Measurements from ENCODE around the gene CENPK. TPM values are rescaled to one million over a fixed set of nuclear protein-coding genes. Genes with fewer than 3 reads are reported as not detected.

The CENPK gene
- total and polyA plus RNA-seq, 2 of the 8 experiments (the other 6 are each of a cell fraction or from before 2014, with no cell fraction given), result 13.3 to 50.9 TPM

GRCh38 chr5:65562731-65563701 is at the start of gene CENPK, which contains the start of gene PPWD1 (continued):
- TF ChIP-seq EGR1 (IDR thresholded peaks at IDR 0.05; ENCODE audit: borderline replicate concordance, low read depth, low read length) (no peak), FOSL1 (IDR thresholded peaks at IDR 0.05; ENCODE audit: insufficient read depth, low read depth, low read length) (no peak), SIX5 (IDR thresholded peaks at IDR 0.05; ENCODE audit: low read depth, low read length) (no peak), CHD1 (IDR thresholded peaks at IDR 0.05; ENCODE audit: low read depth, low read length) (no peak), SAP30 (IDR thresholded peaks at IDR 0.05; ENCODE audit: insufficient read depth, insufficient replicate concordance, low read length) (no peak), TAF1 (IDR thresholded peaks at IDR 0.05; ENCODE audit: low read depth, low read length) (peak; percentile 96), GTF2F1 (IDR thresholded peaks at IDR 0.05; ENCODE audit: borderline replicate concordance, low read depth, low read length) (peak; percentile 78; the same call in 1 of the 2 replicates), POU5F1 (IDR thresholded peaks at IDR 0.05; ENCODE audit: low read depth, low read length) (no peak), RNF2 (IDR thresholded peaks at IDR 0.05; ENCODE audit: borderline replicate concordance, low read depth, low read length, missing control alignments, poor library complexity, severe bottlenecking) (no peak), CBX8 (IDR thresholded peaks at IDR 0.05; ENCODE audit: borderline replicate concordance, low read depth, low read length) (no peak), EZH2 (IDR thresholded peaks at IDR 0.05; ENCODE audit: low read depth, low read length, severe bottlenecking) (no peak), KDM5A (IDR thresholded peaks at IDR 0.05; ENCODE audit: low read length) (peak; percentile 100), E2F6 (IDR thresholded peaks at IDR 0.05) (peak; percentile 97), SP1 (IDR thresholded peaks at IDR 0.05; ENCODE audit: low read depth, low read length) (peak; percentile 94), PHF8 (conservative IDR thresholded peaks at IDR 0.05; ENCODE audit: low read depth, low read length) (peak; percentile 97), CHD2 (IDR thresholded peaks at IDR 0.05; ENCODE audit: low read length) (peak; percentile 78), USF2 (IDR thresholded peaks at IDR 0.05; ENCODE audit: low read length) (no peak), RAD21 (IDR thresholded peaks at IDR 0.05 in 1 of 2, conservative IDR thresholded peaks at IDR 0.05 in 1 of 2; ENCODE audit: low read depth in 2 of 2, low read length in 2 of 2) (no peak), HDAC6 (IDR thresholded peaks at IDR 0.05; ENCODE audit: low read depth, low read length) (no peak), CREB1 (IDR thresholded peaks at IDR 0.05) (peak; percentile 99), BRCA1 (IDR thresholded peaks at IDR 0.05; ENCODE audit: low read depth, low read length) (no peak; the same call in 1 of the 2 replicates)

All from H1 (cell line).